ENCODE results near the gene WWC2.
A peak's percentile ranks its signal among the peaks of the same experiment; 100 is the strongest.

WWC2 gene

DNA sequence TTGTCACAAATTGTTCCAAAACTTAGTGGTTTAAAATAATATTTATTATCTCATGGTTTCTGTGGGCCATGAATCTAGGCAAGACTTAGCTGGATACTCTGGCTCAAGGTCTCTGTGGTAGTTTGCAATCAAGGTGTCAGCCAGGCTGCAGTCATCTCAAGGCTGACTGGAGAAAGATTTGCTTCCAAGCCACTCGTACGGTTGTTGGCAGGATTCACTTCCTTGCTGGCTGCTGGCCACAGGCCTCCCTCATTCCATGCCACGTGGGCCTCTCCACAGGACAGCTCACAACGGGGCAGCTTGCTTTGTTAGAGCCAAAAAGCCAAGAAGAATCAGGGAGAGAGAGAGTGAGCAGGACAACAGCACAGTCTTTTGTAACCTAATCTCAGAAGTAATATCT is 101.4 kb downstream of the WWC2 start:
- DNase-seq (ENCODE audit: low read depth in 2 of 2): peak; percentile 55 to 61

DNA sequence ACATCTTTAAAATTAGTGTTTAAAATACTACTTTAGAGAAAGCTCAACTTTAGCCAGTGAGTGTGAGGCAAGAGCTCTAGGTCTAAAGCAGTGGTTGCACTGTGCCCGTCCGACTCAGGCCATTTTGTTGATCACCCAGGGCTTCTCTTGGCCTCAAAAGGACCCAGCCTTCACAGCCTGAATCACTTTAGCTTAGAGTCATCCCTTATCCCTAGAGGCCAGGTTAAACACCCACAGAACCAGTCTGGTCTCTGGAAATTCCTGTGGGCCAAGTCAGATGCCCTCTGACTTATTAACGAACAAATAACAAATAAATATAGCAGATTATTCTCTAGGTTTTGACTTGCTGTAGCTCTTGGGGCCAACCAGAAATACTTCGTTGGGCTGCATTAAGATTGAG is 102.3 kb downstream of the WWC2 start:
- DNase-seq (ENCODE audit: low read depth in 2 of 2): no peak

DNA sequence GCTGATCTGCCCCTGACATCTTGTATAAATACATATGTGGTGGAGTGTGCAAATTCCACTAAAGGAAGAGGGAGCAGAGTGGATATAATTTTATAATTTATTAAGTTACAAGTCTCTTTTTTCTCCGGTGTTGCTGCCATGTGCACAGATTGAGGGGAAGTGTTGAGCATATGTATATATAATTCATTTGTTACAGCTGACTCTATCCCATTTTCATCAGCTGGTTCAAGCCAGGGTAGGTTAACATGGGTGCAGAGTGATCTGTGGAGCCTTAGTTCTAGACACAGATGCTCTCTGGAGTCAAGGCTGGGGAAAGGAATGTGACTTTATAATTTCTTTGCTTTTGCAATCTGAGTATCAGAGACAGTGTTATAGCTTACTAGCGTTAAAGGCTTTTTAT is 103.5 kb downstream of the WWC2 start:
- DNase-seq (ENCODE audit: low read depth in 2 of 2): peak; percentile 44 to 45

DNA sequence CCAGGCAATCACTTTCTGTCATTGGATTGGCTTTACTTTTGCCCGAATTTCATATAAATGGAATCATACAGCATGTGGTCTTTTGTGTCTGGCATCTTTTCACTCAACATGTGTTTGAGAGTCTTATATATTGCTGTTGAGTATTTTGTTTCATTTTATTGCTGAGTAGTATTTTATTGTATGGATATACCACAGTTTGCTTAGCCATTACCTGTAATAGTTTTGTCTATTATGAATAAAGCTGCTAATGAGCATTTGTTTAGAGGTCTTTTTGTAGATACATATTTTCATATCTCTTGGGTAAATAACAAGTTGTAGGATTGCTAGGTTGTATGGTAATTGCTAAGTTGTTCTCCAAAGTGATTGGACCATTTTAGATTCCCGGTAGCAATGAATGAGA is 105.7 kb downstream of the WWC2 start:
- no peak for DNase-seq (ENCODE audit: low read depth in 2 of 2)

DNA sequence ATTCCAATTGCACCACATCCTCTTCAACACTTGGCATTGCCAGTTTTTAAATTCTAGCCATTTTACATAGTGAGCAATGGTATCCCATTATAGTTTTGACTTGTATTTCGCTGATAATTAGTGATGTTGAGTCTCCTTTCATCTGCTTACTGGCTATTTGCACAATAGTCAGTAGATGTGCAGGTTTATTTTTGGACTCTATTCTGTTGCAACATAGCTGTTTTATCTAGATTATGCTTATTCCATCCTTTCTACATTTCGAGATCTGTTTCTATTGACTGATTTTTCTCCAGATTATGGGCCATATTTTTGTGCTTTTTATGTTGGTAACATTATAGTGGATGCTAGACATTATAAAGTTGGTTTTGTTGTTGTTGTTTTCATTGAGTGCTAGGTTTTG is 106.1 kb downstream of the WWC2 start:
- DNase-seq (ENCODE audit: low read depth in 2 of 2): no peak

DNA sequence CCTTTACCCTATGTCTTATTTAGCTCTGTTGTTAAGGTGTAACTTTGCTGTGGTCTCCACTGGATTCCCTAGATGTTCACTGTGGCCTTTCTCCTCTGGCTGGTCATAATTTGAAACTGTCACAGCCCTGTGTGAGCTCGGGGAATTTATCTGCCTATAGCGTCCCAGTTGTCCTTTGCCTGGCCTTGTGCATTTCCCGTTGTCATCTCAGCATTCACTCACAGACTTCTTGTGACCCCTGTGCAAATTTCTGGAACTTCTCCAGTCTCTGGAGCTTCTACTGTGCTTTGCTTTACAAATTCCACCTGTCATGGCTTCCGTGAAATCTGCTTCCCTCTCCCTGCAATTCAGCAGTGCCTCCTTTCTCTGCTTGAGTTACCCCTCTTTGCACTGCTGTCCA is 106.7 kb downstream of the WWC2 start:
- DNase-seq (ENCODE audit: low read depth in 2 of 2): no peak

DNA sequence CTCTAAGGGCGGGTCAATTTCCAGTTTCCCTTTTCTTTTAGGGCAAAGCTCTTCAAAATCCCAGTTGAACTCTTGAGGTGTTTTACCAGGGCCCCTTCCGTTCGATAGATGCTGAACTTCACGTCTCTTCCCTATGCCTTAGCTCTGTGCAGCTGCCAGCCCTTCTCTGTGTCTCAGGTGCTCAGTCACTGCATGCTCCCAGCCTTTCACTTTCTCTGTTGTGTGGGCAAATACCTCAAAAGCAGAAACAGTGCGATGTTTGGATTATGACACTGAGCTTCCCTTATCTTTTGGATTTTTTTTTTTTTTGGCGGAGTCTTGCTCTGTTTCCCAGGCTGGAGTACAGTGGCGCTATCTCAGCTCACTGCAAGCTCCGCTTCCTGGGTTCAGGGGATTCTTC is 112.5 kb downstream of the WWC2 start:
- no peak for DNase-seq (ENCODE audit: low read depth in 2 of 2)

DNA sequence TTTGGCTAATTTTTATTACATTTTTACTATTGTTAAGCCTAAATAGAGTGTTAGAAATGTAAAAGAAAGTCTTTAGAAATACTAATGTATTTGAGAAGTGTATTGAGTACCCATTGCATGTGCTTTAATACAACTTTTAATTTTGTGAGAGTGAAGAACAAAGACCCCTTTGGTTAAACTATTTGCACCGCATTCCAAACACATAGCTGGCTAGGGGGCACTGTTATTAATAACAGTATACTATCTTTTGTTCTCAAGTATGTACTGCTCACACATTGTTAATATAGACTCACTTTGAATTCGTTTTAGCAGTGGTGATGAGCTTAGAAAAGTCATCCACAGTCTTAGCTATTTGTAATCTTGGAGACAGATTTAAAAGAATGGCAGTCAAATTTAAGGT is 114.9 kb downstream of the WWC2 start:
- no peak for DNase-seq (ENCODE audit: low read depth in 2 of 2)

DNA sequence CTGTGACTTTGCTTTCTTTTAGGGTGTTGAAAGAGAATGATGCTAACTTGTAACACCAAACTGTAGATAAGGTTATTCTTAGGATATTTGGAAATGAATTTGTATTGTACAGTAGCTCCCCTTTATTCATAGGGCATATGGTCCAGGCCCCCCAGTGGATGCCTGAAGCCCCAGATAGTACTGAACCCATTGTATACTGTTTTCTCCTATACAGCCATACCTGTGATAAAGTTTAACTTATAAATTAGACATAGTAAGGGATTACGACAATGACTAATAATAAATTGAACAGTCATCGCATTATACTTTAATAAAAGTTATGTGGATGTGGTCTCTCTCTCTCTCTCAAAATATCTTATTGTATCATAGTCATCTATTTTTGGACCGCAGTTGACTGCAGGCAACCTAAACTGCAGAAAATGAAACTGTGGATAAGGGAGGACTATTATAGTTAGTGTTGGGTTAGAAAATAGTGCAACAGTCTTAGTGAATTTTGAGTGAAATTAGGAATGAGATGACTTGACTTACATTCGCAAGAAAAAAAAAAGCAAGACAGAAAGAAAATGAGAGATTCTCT is 115.9 kb downstream of the WWC2 start:
- no peak for DNase-seq (ENCODE audit: low read depth in 2 of 2)

DNA sequence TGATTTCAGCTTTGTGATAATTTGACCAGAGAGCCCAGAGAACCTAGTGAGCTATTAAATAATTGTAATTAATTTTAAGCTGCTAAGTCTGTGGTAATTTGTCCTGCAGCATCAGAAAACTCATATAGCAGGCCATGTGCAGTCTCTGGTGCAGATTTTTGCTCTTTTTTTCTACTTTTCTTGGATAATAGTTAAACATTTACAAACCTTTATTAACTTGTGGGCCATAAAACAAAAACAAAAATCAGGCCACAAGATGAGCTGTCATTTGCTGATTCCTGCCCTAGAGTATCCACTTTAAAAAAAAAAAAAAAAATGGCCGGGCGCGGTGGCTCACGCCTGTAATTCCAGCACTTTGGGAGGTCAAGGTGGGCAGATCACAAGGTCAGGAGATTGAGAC is 121.2 kb downstream of the WWC2 start:
- DNase-seq (ENCODE audit: low read depth in 2 of 2): no peak

DNA sequence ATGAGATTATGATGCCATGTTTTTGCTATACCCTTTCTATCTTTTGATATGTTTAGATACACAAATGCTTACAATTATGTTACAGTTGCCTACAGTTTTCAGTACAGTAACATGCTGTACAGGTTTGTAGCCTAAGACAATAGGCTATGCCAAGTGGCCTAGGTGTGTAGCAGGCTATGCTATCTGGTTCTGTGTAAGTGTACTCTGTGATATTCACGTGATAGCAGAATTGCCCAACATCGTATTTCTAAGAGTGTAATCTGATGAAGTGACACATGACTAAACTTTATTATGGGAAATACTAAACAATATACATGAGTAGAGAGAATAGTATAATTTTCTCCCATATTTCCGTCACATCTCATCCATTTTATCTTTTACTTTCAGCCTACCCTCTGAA is 124.0 kb downstream of the WWC2 start:
- no peak for DNase-seq (ENCODE audit: low read depth in 2 of 2)

DNA sequence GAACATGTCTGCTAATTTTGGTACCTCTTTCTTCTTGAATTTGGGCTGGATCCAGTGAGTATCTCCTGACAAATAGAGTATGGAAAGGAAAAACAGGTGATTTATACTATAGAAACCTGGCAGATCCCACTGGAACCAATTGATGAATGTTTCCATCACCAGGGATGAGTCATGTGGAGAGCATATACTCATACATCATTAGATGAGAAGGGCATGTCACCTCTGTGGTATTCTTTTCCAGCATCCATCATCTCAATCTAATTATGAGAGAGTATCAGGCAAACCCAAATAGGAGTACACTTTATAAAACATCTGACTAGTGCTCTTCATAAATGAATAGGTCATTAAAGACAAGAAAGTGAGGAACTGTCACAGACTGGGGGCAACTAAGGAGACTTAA is 130.3 kb downstream of the WWC2 start:
- no peak for DNase-seq (ENCODE audit: low read depth in 2 of 2)

DNA sequence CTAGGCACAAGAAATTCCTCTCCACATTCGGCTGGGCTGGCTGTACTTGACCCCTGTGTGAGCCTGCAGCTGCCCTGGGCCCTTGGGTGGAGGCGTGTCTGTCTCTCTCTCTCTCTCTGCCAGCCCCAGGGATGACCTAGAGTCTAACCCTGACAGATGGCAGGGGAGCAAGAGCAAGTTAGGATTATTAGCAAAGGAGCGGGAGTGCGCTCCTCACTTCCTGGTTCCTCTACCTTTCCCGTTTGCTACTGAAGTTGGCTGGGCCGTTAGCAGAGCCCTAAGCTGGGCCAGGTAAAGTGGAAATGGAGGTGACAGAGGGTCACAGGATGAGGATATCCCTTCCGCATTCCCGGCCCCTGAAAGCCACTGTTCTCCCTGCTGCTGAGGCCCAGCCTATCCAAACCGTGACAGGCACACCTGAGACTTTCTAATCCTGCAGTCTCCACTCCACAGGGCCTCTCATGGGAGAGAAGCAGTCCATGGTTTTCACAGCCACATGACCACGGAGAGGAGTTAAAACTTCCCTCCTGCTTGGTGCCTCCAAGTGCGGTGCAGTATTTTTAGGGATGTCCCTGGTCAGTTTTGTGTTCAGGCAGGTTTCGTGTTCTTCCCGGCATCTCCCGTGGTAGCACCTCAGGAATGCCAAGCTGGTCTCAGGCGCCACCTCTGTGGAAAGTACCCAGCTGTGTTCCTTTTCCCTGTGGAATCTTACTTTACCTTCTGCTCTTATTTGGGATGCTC is 141.7 kb downstream of the WWC2 start:
- no peak for DNase-seq (ENCODE audit: low read depth in 2 of 2)

DNA sequence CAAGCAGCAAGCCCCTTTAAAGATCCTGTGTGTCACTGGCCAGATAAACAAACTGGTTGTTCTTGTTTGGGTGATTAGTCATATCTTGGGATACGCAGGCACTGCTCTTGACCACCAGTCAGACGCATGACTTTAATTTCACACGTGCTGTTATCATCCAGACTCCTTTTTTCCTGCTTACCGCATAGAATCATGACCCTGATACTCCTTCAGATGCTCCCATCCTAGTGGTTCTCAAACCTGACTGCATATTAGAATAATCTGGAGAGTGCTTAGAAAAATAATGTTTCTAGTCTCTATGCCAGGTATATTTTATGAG is 142.2 kb downstream of the WWC2 start:
- DNase-seq (ENCODE audit: low read depth in 2 of 2): no peak

DNA sequence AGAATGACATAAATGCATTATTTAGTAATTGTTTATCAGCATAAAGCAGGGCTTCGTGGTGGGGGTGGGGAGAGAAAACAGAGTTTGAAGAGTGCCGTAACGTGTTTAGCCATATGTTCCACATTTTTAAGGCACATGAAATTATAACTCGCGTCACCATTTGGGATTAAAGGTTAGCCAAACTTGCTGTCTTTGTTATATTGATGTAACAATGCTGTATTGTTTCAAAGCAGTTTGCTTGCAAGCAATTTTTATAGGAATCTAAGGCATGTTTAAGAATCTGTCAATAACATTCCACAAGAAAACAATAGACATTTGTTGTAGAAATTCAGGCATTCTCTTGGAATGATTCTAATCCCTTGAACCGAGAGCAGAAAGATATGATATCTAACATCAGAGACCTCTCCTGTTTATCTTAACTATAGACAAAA is 142.7 kb downstream of the WWC2 start:
- no peak for DNase-seq (ENCODE audit: low read depth in 2 of 2)

DNA sequence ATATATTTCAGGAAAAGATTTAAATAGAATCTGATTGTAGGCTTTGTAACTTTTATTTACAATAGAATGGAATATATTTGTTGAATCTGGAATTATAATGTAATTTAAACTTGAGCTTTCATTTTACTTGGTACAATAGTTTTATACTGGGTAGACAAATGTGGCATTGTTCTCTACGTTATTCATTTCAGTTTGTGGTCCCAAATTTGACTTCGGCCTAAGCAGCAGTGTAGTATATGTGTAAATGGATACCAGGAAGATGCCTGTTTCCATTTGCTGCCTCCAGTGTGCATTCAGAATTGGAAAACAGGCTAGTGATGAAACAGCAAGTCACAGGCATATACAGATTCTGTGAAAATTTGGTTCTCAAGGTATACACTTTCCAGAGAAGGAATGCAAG is 143.2 kb downstream of the WWC2 start:
- DNase-seq (ENCODE audit: low read depth in 2 of 2): no peak

DNA sequence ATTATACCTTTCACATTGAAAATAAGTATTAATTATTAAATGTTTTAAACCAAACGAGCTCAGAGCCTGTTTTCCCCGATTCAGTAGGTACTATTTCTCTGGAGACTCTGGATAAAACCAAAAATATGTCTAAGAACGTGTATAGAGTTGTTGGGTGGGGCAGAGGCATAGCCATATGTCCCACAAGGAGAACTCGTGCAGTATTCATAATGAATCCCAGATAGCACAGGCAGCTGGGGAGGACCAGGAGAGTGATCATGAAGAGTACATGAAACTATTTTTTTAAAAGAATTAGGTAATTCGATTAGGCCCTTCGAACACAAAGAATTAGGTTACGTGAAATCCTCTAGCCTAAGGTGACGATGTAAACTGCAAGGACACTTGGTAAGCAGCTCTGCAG is 145.0 kb downstream of the WWC2 start:
- no peak for DNase-seq (ENCODE audit: low read depth in 2 of 2)

DNA sequence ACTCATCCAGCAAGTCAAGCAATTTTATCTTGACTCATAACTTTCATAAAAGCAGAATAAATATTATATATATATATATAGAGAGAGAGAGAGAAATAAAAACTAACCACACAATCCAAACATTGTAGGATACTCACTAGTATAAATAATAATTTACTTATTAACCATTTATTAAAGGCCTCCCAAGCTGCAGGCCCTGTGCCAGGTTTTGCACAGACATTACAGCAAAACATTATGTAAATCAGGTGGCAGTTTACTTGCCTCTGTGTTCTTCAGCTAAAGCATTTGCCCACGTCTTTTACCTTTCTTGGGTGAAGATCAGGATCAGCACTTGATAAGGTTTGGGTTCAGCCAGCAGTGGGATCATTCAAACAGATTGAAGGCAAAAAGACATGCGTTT is 145.4 kb downstream of the WWC2 start:
- no peak for DNase-seq (ENCODE audit: low read depth in 2 of 2)

DNA sequence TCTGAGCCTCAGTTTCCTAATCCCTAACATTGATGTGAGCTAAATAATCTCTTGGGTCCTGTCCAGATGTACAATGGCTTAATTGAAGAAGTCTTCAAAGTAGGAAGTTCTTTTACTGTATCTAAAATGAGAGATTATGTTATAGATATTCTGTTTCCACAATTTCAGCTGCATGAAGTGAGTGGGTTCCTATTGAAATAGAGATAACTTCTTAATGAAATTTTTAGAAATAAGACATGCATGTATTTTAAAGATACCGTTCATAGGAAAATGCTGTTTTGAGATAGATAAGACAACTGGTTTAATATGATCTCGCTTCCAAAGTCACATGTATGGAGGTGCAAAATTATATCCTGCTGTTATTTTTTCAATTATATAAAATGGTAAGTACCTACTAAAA is 149.1 kb downstream of the WWC2 start:
- no peak for DNase-seq (ENCODE audit: low read depth in 2 of 2)

DNA sequence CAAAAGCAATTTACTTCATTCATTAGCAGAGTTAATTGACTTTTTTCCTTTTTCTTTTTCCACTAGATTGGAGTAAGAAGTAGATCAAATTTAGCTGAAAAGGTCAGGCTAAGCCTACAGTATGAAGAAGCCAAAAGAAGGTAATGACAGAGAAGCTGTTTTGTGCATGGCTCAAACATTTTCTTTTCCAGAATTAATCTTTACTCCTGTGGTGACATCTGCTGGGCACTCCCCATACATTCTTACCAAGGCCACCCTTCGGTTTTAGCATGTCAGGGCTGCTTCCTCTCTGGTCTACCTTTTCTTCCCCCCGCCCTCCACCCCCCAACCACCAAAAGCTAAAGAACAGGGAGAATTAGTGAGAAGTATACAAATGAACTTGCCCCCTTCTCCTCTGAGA is 150.8 kb downstream of the WWC2 start:
- no peak for DNase-seq (ENCODE audit: low read depth in 2 of 2)

DNA sequence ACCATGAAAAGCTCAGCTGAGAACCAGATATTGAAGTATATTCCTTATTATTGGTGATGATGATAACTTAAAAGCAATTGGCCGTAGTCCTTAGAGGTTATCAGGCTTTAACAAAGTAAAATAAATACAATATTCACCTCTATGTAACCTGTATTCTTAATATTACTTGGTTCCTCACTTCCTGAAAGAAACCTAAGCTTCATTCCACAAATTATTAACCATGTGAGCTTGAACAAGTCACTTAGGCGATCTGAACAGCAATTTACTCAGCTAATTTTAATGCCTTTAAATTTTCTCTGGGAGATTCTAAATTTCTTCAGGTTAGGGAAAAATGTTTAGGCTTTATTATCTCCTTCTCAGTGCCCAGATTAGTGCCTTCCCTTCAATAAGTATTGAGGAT is 151.8 kb downstream of the WWC2 start:
- no peak for DNase-seq (ENCODE audit: low read depth in 2 of 2)

DNA sequence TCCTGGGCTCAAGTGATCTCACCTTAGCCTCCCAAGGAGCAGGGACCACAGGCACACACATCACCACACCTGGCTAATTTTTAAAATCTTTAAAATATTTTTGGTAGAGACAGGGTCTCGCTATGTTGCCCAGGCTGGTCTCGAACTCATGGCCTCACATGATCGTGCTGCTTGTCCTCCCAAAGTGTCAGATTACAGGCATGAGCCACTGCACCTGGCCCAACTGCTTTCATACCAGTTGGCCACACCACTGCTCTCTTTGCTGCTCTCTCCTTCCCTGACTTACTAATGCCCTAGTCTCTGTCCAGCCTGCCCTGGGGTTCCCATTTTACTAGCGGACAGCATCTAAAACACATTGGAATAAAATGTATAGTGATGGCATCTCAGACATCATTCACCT is 153.9 kb downstream of the WWC2 start:
- no peak for DNase-seq (ENCODE audit: low read depth in 2 of 2)

DNA sequence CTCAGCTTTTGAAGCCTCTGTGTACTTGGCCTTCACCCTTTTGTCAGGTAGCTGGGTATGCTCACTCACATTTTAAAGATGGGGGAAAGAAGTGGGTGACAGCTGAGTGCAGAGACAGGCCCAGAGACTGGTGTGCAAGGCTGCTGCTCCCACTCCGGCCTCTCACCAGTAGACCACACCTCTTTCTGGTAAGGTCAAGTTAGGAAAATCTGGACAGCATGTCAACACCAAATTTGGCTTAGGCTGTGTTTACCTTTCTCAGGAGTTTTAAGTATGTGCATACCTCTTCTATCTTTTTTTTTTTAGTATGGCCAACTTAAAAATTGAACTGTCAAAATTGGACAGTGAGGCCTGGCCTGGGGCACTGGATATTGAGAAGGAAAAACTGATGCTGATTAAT is 154.4 kb downstream of the WWC2 start:
- no peak for DNase-seq (ENCODE audit: low read depth in 2 of 2)

DNA sequence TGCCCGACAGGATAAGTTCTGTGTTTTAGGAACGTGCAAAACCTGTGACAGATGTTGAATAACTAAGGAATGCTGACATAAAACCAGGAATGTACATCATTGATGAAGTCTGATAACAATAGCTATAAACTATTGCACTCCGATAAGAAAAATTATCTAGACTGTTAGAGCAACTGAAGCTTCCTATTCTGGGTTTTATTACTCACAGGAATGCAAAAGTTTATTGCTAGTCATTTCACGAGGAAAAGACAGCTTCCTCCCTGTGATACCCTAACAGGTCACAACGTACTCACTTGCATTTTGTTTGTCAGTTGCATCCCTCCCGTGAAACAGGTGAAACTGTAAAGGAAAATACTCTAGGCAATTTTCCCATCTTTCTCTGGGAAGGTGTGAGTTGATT is 155.1 kb downstream of the WWC2 start:
- DNase-seq (ENCODE audit: low read depth in 2 of 2): no peak
